ENCODE results near the gene WDR82. TPM values are rescaled to one million over a fixed set of nuclear protein-coding genes. Genes with fewer than 3 reads are reported as not detected.

WDR82 gene
- total and polyA plus RNA-seq, 2 of the 8 experiments (the other 6 are each of a cell fraction or from before 2014, with no cell fraction given), result 33.5 to 82.7 TPM

DNA sequence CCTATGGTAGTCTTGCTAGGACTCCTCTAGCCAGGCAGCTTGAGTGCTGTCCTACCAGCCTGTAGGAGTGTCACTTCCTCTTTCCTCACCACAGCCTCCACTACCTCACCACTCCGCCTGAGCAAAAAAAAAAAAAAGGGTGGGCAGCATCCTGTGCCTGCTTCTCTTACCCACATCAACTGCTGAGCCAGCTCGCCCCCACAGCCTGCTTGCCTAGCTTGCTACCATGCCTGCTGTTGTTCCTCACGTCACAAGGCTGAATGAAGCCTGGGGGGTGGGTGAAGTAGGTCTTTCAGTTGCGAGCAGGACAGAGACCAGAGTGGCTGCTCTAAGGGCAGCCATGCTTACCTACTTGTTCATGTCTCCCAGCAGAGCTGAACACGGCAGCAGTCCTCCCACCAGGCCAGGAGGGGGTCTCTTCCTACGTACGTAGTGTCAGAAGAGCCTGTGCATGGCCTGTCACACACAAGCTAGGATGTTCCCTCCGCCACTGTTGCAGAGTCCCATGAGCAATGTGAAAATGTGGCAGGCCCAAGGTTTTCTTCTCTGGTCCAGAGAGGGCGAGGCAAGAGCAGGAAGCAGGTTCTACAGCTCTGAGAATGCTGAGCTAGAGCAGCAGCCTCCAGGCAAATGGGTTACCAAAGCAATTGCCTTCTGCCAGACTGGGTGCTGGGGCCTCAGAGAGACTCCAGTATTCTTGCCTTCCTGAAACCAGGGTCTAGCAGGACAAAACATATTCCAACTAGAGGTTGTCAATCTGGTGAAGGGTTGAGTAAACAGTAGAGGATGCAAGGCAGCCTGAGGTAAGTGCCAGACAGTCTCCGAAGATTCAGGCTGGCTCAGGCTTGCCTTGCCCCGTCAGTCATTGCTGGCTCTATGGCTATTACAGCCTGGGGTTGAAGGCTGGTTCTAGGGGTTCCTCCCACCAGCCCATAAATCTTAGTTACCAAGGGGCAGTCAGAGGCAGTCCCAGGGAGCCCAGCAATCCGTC lies 24.8 kb downstream of the WDR82 start (continued):
- TF ChIP-seq KDM5A (IDR thresholded peaks at IDR 0.05; ENCODE audit: low read length) (no peak), KDM1A (IDR thresholded peaks at IDR 0.05; ENCODE audit: borderline replicate concordance, low read length) (no peak), PHF8 (conservative IDR thresholded peaks at IDR 0.05; ENCODE audit: low read depth, low read length) (no peak), RFX5 (IDR thresholded peaks at IDR 0.05; ENCODE audit: borderline replicate concordance, low read depth, low read length) (no peak), TAF1 (IDR thresholded peaks at IDR 0.05; ENCODE audit: low read depth, low read length) (no peak), JUN (IDR thresholded peaks at IDR 0.05; ENCODE audit: low read depth, low read length) (no peak), HDAC2 (IDR thresholded peaks at IDR 0.05; ENCODE audit: borderline replicate concordance in 1 of 2, low read depth in 2 of 2, low read length in 2 of 2) (no peak), RXRA (IDR thresholded peaks at IDR 0.05; ENCODE audit: insufficient read depth, low read depth, low read length) (no peak)
- TF ChIP-seq, protein P1, sequence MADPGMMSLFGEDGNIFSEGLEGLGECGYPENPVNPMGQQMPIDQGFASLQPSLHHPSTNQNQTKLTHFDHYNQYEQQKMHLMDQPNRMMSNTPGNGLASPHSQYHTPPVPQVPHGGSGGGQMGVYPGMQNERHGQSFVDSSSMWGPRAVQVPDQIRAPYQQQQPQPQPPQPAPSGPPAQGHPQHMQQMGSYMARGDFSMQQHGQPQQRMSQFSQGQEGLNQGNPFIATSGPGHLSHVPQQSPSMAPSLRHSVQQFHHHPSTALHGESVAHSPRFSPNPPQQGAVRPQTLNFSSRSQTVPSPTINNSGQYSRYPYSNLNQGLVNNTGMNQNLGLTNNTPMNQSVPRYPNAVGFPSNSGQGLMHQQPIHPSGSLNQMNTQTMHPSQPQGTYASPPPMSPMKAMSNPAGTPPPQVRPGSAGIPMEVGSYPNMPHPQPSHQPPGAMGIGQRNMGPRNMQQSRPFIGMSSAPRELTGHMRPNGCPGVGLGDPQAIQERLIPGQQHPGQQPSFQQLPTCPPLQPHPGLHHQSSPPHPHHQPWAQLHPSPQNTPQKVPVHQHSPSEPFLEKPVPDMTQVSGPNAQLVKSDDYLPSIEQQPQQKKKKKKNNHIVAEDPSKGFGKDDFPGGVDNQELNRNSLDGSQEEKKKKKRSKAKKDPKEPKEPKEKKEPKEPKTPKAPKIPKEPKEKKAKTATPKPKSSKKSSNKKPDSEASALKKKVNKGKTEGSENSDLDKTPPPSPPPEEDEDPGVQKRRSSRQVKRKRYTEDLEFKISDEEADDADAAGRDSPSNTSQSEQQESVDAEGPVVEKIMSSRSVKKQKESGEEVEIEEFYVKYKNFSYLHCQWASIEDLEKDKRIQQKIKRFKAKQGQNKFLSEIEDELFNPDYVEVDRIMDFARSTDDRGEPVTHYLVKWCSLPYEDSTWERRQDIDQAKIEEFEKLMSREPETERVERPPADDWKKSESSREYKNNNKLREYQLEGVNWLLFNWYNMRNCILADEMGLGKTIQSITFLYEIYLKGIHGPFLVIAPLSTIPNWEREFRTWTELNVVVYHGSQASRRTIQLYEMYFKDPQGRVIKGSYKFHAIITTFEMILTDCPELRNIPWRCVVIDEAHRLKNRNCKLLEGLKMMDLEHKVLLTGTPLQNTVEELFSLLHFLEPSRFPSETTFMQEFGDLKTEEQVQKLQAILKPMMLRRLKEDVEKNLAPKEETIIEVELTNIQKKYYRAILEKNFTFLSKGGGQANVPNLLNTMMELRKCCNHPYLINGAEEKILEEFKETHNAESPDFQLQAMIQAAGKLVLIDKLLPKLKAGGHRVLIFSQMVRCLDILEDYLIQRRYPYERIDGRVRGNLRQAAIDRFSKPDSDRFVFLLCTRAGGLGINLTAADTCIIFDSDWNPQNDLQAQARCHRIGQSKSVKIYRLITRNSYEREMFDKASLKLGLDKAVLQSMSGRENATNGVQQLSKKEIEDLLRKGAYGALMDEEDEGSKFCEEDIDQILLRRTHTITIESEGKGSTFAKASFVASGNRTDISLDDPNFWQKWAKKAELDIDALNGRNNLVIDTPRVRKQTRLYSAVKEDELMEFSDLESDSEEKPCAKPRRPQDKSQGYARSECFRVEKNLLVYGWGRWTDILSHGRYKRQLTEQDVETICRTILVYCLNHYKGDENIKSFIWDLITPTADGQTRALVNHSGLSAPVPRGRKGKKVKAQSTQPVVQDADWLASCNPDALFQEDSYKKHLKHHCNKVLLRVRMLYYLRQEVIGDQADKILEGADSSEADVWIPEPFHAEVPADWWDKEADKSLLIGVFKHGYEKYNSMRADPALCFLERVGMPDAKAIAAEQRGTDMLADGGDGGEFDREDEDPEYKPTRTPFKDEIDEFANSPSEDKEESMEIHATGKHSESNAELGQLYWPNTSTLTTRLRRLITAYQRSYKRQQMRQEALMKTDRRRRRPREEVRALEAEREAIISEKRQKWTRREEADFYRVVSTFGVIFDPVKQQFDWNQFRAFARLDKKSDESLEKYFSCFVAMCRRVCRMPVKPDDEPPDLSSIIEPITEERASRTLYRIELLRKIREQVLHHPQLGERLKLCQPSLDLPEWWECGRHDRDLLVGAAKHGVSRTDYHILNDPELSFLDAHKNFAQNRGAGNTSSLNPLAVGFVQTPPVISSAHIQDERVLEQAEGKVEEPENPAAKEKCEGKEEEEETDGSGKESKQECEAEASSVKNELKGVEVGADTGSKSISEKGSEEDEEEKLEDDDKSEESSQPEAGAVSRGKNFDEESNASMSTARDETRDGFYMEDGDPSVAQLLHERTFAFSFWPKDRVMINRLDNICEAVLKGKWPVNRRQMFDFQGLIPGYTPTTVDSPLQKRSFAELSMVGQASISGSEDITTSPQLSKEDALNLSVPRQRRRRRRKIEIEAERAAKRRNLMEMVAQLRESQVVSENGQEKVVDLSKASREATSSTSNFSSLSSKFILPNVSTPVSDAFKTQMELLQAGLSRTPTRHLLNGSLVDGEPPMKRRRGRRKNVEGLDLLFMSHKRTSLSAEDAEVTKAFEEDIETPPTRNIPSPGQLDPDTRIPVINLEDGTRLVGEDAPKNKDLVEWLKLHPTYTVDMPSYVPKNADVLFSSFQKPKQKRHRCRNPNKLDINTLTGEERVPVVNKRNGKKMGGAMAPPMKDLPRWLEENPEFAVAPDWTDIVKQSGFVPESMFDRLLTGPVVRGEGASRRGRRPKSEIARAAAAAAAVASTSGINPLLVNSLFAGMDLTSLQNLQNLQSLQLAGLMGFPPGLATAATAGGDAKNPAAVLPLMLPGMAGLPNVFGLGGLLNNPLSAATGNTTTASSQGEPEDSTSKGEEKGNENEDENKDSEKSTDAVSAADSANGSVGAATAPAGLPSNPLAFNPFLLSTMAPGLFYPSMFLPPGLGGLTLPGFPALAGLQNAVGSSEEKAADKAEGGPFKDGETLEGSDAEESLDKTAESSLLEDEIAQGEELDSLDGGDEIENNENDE (IDR thresholded peaks at IDR 0.05; ENCODE audit: insufficient replicate concordance, low read length), result no peak
